Measurements from ENCODE around the gene CLCN7.

The CLCN7 gene

DNA sequence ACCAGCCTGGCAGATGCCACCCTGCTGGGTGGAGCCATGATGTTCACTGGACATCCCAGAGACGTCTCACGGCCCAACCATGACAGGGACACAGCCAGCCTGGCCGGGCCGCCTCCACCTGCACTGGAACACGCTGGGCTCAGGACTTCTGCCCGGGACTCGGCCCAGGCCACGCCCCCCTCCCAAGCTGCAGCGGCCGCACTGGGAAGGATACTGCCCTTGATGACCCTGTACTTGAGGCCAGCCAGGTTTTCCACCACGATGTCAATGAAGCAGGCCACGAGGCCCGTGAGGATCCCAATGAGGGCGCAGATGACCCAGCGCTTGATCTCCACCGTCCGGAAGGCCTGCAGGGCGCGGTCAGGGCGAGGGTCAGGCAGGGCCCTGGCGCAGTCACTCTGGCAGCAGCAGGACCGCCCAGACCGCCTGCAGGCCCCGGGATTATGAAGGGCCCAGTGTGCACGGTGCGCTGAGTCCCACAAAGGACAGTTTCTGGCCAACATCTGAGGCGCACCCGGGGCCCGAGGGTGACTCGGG, 14.2 kb downstream of the CLCN7 start:
- no peak for DNase-seq (ENCODE audit: low read depth)
- TF ChIP-seq CTCF (conservative IDR thresholded peaks at IDR 0.05; ENCODE audit: low read depth, low read length): no peak
- no peak overlapping the region for H3K4me3 ChIP-seq (ENCODE audit: low read length)

DNA sequence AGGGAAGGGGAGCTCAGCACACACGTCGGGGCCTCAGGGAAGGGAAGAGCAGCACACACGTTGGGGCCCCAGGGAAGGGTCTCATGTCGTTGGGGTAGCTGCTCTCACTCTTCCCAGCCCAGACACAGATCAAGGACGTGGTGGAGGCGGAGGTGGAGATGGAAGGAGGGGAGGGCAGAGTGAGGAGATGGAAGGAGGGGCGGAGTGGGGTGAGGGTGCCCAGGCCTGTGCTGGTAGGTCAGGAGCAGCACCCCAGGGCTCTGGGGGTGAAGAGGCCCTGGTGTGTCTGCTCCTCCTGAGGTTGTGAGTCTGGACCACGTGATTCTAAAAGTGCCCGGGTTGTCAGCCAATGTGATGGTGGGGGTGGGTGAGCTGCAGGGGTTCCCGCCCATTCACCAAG, 14.9 kb downstream of the CLCN7 start:
- TF ChIP-seq CTCF (conservative IDR thresholded peaks at IDR 0.05; ENCODE audit: low read depth, low read length): no peak
- H3K4me3 ChIP-seq (ENCODE audit: low read length): no peak overlapping the region
- DNase-seq (ENCODE audit: low read depth): no peak

GRCh38 chr16:1458977-1459341, 15.9 kb downstream of the CLCN7 start:
- H3K4me3 ChIP-seq (ENCODE audit: low read length): no peak overlapping the region
- DNase-seq (ENCODE audit: low read depth): no peak
- no peak for TF ChIP-seq CTCF (conservative IDR thresholded peaks at IDR 0.05; ENCODE audit: low read depth, low read length)

GRCh38 chr16:1458336-1458976, 16.4 kb downstream of the CLCN7 start:
- no peak overlapping the region for H3K4me3 ChIP-seq (ENCODE audit: low read length)
- no peak for DNase-seq (ENCODE audit: low read depth)
- TF ChIP-seq CTCF (conservative IDR thresholded peaks at IDR 0.05; ENCODE audit: low read depth, low read length): no peak

GRCh38 chr16:1457489-1458245, 17.2 kb downstream of the CLCN7 start:
- no peak for DNase-seq (ENCODE audit: low read depth)
- TF ChIP-seq CTCF (conservative IDR thresholded peaks at IDR 0.05; ENCODE audit: low read depth, low read length): no peak
- H3K4me3 ChIP-seq (ENCODE audit: low read length): no peak overlapping the region

GRCh38 chr16:1456951-1457350, 17.9 kb downstream of the CLCN7 start:
- no peak for DNase-seq (ENCODE audit: low read depth)
- TF ChIP-seq CTCF (conservative IDR thresholded peaks at IDR 0.05; ENCODE audit: low read depth, low read length): no peak
- no peak overlapping the region for H3K4me3 ChIP-seq (ENCODE audit: low read length)
